CD14-positive monocyte (primary cell): Measurements from ENCODE around the gene OR7G3. TPM values are rescaled to one million over a fixed set of nuclear protein-coding genes. Genes with fewer than 3 reads are reported as not detected.

Source experiments
- DNase-seq, 3 donors: peaks; one replicate each; pipeline ENCODE4 v3.0.0-alpha.2; 2011 to 2022
- H2AFZ ChIP-seq: 2 replicates; pipeline ENCODE4 v1.6.0; 2012; ENCODE audit warnings: mild to moderate bottlenecking, low read depth, low read length, inconsistent platforms; ENCODE audit not compliant: insufficient read depth, poor library complexity, severe bottlenecking
- H3K27ac ChIP-seq, 2 donors: 1 replicate in 1 of 2; 2 replicates in 1 of 2; pipeline ENCODE4 v1.5.1; 2012 to 2013; ENCODE audit warnings: low read length in 2 of 2, control low read depth in 1 of 2, inconsistent platforms in 1 of 2, low read depth in 1 of 2, mild to moderate bottlenecking in 1 of 2
- H3K27me3 ChIP-seq, 2 donors: one replicate each; pipeline versions ENCODE4 v1.6.0 to v1.6.1; 2011 to 2013; ENCODE audit warnings: low read length in 2 of 2; ENCODE audit not compliant: control insufficient read depth in 2 of 2, insufficient read depth in 2 of 2
- H3K36me3 ChIP-seq, 2 donors: replicated peaks in 1 of 2; 1 replicate in 1 of 2; 2 replicates in 1 of 2; pipeline versions ENCODE4 v1.5.1 to v1.6.1; 2012 to 2013; ENCODE audit warnings: low read length in 2 of 2, control low read depth in 1 of 2, inconsistent platforms in 1 of 2, mild to moderate bottlenecking in 1 of 2; ENCODE audit not compliant: insufficient read depth in 2 of 2, control insufficient read depth in 1 of 2
- H3K4me1 ChIP-seq, 2 donors: 1 replicate in 1 of 2; 2 replicates in 1 of 2; pipeline versions ENCODE4 v1.5.1 to v1.6.1; 2012 to 2013; ENCODE audit warnings: low read length in 2 of 2, control low read depth in 1 of 2, inconsistent platforms in 1 of 2, mild to moderate bottlenecking in 1 of 2, moderate library complexity in 1 of 2; ENCODE audit not compliant: insufficient read depth in 2 of 2, control insufficient read depth in 1 of 2
- H3K4me2 ChIP-seq: replicated peaks from 2 replicates; pipeline ENCODE3; 2012; ENCODE audit warnings: low read length, moderate library complexity, mild to moderate bottlenecking; ENCODE audit not compliant: poor library complexity, severe bottlenecking; ENCODE audit errors: extremely low read depth
- H3K4me3 ChIP-seq, 3 experiments: fragments of 200-600 bp in 1 of 3; sonication (generic) in 1 of 3; replicated peaks in 1 of 3; 1 replicate in 2 of 3; 2 replicates in 1 of 3; pipeline ENCODE4 v1.5.1; 2011 to 2013; ENCODE audit warnings: low read length in 3 of 3, mild to moderate bottlenecking in 3 of 3, control low read depth in 2 of 3, low read depth in 2 of 3, inconsistent platforms in 1 of 3, moderate library complexity in 1 of 3
- H3K79me2 ChIP-seq: 2 replicates; pipeline ENCODE4 v1.6.0; 2012; ENCODE audit warnings: mild to moderate bottlenecking, control low read depth, inconsistent platforms, low read length, moderate library complexity; ENCODE audit not compliant: insufficient read depth
- H3K9ac ChIP-seq: 2 replicates; pipeline ENCODE4 v1.6.0; 2017; ENCODE audit warnings: low read length, mild to moderate bottlenecking; ENCODE audit not compliant: insufficient read depth, poor library complexity, severe bottlenecking
- H3K9me3 ChIP-seq, 2 donors: replicated peaks in 1 of 2; 1 replicate in 1 of 2; 2 replicates in 1 of 2; pipeline versions ENCODE4 v1.5.1 to v1.6.1; 2012 to 2013; ENCODE audit warnings: low read length in 2 of 2, control low read depth in 1 of 2; ENCODE audit not compliant: control insufficient read depth in 1 of 2, insufficient read depth in 1 of 2
- H4K20me1 ChIP-seq: 2 replicates; pipeline ENCODE4 v1.6.0; 2012; ENCODE audit warnings: mild to moderate bottlenecking, low read length, control low read depth, moderate library complexity; ENCODE audit not compliant: insufficient read depth
- H3K27ac Mint-ChIP-seq, 7 donors: one replicate each; pipeline ENCODE4 v1.8.0; 2020; ENCODE audit warnings: mild to moderate bottlenecking in 7 of 7, mixed read lengths in 7 of 7, moderate library complexity in 6 of 7, inconsistent platforms in 2 of 7
- H3K27me3 Mint-ChIP-seq, 3 donors: one replicate each; pipeline ENCODE4 v1.8.0; 2021 to 2022; ENCODE audit warnings: low read depth in 3 of 3, mild to moderate bottlenecking in 3 of 3, mixed read lengths in 3 of 3, moderate library complexity in 3 of 3, inconsistent platforms in 1 of 3
- H3K36me3 Mint-ChIP-seq, 2 donors: one replicate each; pipeline ENCODE4 v1.8.0; 2020; ENCODE audit warnings: mixed read lengths in 2 of 2, inconsistent platforms in 1 of 2, mild to moderate bottlenecking in 1 of 2
- H3K4me1 Mint-ChIP-seq: one replicate; pipeline ENCODE4 v1.8.0; 2020; ENCODE audit warnings: mild to moderate bottlenecking, mixed read lengths
- H3K4me3 Mint-ChIP-seq, 2 donors: one replicate each; pipeline ENCODE4 v1.8.0; 2020; ENCODE audit warnings: mild to moderate bottlenecking in 2 of 2, mixed read lengths in 2 of 2, moderate library complexity in 1 of 2
- H3K9me3 Mint-ChIP-seq, 7 donors: one replicate each; pipeline ENCODE4 v1.8.0; 2020 to 2022; ENCODE audit warnings: mixed read lengths in 7 of 7, mild to moderate bottlenecking in 6 of 7, moderate library complexity in 6 of 7, inconsistent platforms in 2 of 7
- WGBS: methylation state at CpG from one replicate; pipeline ENCODE4 v1.1.5; 2013; ENCODE audit warnings: missing lambda C conversion rate; ENCODE audit not compliant: insufficient coverage; 5-methylcytosine and 5-hydroxymethylcytosine counted together
- intact Hi-C, 2 donors: fragments of 100-400 bp; cut with micrococcal nuclease; formaldehyde crosslinking; loops; one replicate each; pipeline versions ENCODE4 v1.15.0 to v1.15.1; 2023
- polyA plus RNA-seq, 3 donors: library from polyadenylated mRNA; depleted of rRNA in 1 of 3; unstranded in 2 of 3; stranded (reverse) in 1 of 3; fragments of 300-500 nt in 2 of 3; fragments of >200 nt in 1 of 3; fragmentation: Illumina TruSeq in 2 of 3; gene quantifications; 1 replicate in 2 of 3; 2 replicates in 1 of 3; pipeline ENCODE4 v1.2.3, GENCODE V29; 2012 to 2021
- TF ChIP-seq, protein P1 (sequence below): fragments of 200-600 bp; IDR thresholded peaks from one replicate; pipeline ENCODE4 v1.8.0; 2022; ENCODE audit warnings: antibody characterized with exemption, mild to moderate bottlenecking

OR7G3 gene
- polyA plus RNA-seq, 3 donors, result not detected

DNA sequence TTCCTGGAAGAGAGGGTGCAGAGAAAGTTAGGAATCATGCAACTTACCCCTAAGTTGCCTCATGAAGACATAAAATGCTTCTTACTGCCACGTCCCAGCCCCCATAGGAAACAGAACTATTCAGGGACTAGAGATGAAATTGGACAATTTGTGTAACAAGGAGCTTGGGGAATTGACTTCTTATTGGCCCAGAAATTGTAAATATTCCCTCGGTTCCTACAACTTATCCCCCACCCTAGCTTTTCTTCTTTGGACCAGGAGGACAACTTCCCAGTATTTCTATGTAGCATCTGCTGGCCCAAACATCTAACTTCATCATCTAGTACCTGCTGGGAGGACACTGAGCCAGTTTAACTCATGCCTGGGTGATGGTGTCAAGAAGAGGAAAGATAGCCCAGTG is 40.0 kb downstream of the OR7G3 start, which contains the start of gene OR1M1:
TSS of gene OR1M1 (plus strand) at position 301 of the 400 bp plus-strand sequence. CDS start 6,184 bp downstream, outside the sequence.
- H3K9me3 ChIP-seq, result no peaks in the 10 kb centered on the region
- Mint-ChIP-seq H3K36me3 (no peaks in the 10 kb centered on the region), H3K4me3 (no peak within 1 kb of the TSS), H3K4me1 (no peaks in the 10 kb centered on the region), H3K9me3 (peaks cover 0 to 3% (median 0%) of the 10 kb centered on the region in 7 donors), H3K27ac (peak within 1 kb of the TSS in 1 of 7 donors; percentile 27), H3K27me3 (peaks cover 3 to 19% (median 18%) of the 10 kb centered on the region in 3 donors)
- no peak within 1 kb of the TSS for H3K27ac ChIP-seq
- H2AFZ ChIP-seq, result no peak within 1 kb of the TSS
- H3K79me2 ChIP-seq, result no peaks in the 10 kb centered on the region
- no peaks in the 10 kb centered on the region for H4K20me1 ChIP-seq
- intact Hi-C loops, result no loop called here
- DNase-seq, result no peak
- no CpG with 5 or more reads among the region's 2 CpGs for WGBS
- H3K4me3 ChIP-seq, result no peak within 1 kb of the TSS
- no peak within 1 kb of the TSS for H3K4me2 ChIP-seq
- TF ChIP-seq, protein P1, sequence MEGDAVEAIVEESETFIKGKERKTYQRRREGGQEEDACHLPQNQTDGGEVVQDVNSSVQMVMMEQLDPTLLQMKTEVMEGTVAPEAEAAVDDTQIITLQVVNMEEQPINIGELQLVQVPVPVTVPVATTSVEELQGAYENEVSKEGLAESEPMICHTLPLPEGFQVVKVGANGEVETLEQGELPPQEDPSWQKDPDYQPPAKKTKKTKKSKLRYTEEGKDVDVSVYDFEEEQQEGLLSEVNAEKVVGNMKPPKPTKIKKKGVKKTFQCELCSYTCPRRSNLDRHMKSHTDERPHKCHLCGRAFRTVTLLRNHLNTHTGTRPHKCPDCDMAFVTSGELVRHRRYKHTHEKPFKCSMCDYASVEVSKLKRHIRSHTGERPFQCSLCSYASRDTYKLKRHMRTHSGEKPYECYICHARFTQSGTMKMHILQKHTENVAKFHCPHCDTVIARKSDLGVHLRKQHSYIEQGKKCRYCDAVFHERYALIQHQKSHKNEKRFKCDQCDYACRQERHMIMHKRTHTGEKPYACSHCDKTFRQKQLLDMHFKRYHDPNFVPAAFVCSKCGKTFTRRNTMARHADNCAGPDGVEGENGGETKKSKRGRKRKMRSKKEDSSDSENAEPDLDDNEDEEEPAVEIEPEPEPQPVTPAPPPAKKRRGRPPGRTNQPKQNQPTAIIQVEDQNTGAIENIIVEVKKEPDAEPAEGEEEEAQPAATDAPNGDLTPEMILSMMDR, result no peak
- no peaks in the 10 kb centered on the region for H3K36me3 ChIP-seq
- no peaks in the 10 kb centered on the region for H3K4me1 ChIP-seq
- no peak within 1 kb of the TSS for H3K9ac ChIP-seq
- H3K27me3 ChIP-seq, result no peaks in the 10 kb centered on the region

DNA sequence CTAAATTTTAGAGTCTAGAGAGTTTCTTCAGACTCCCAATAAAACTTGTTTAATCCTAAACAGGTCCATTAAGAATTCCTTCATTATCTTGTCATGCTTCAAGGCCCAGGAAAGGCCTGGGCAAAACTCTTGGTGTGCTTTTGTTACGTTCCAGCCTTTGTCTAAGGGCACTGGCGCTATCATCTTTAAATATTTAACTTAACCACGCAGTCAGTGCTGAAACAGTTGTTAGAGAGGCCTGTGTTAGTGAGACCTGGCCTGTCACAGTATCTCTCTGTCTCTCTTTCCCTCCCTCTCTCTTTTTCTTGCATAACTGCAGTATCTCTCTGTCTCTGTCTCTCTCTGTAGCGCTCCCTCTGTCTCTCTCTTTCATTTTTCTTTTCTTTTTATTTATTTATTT is 48.1 kb downstream of the OR7G3 start:
- H3K79me2 ChIP-seq, result no peaks in the 10 kb centered on the region
- no peak overlapping the region for H3K4me2 ChIP-seq
- no peaks in the 10 kb centered on the region for H3K27me3 ChIP-seq
- TF ChIP-seq, protein P1, result no peak
- H3K9me3 ChIP-seq, result no peaks in the 10 kb centered on the region
- H2AFZ ChIP-seq, result no peak overlapping the region
- Mint-ChIP-seq H3K9me3 (no peaks in the 10 kb centered on the region), H3K27ac (peak overlapping the region in 1 of 7 donors; percentile 26), H3K27me3 (peaks cover 0 to 10% (median 4%) of the 10 kb centered on the region in 3 donors), H3K4me3 (no peak overlapping the region), H3K4me1 (no peaks in the 10 kb centered on the region), H3K36me3 (no peaks in the 10 kb centered on the region)
- no peak for DNase-seq
- no peaks in the 10 kb centered on the region for H3K4me1 ChIP-seq
- H3K36me3 ChIP-seq, result no peaks in the 10 kb centered on the region
- no peak overlapping the region for H3K27ac ChIP-seq
- H4K20me1 ChIP-seq, result no peaks in the 10 kb centered on the region
- H3K9ac ChIP-seq, result no peak overlapping the region
- no peak overlapping the region for H3K4me3 ChIP-seq
- intact Hi-C loops, result loop anchor here in 1 of 2 donors (10.0 kb wide), 1 partner anchor 494 kb away; no protein-coding TSS in a partner anchor
- no CpG with 5 or more reads among the region's 4 CpGs for WGBS
